GM23338 (cell line): Measurements from ENCODE around the gene CDC16. TPM values are rescaled to one million over a fixed set of nuclear protein-coding genes. Genes with fewer than 3 reads are reported as not detected.

Experiments
- ATAC-seq: fragments of 200-7000 bp; cut with Tn5 transposase; 3 replicates; pipeline ENCODE4 v1.9.1; 2020
- DNase-seq: peaks from one replicate; pipeline ENCODE4 v3.0.0-alpha.2; 2015; ENCODE audit warnings: low spot score
- H2AFZ ChIP-seq: fragments of 200-600 bp; sonication (generic); 2 replicates; pipeline ENCODE4 v1.8.0; 2016; ENCODE audit warnings: antibody characterized with exemption, mild to moderate bottlenecking, moderate library complexity
- H3F3A ChIP-seq: fragments of 200-600 bp; sonication (generic); replicated peaks from 2 replicates; pipeline ENCODE4 v1.8.0; 2017; ENCODE audit warnings: antibody characterized with exemption, mixed run types, low read depth
- H3K27ac ChIP-seq: fragments of 200-600 bp; sonication (generic); 2 replicates; pipeline ENCODE4 v1.6.1; 2016; ENCODE audit warnings: low read depth
- H3K27me3 ChIP-seq: fragments of 200-600 bp; sonication (generic); 2 replicates; pipeline ENCODE4 v1.8.0; 2016; ENCODE audit warnings: mild to moderate bottlenecking, mixed run types, moderate library complexity; ENCODE audit not compliant: insufficient read depth
- H3K36me3 ChIP-seq: fragments of 200-600 bp; sonication (generic); 2 replicates; pipeline ENCODE4 v1.8.0; 2016; ENCODE audit warnings: mild to moderate bottlenecking; ENCODE audit not compliant: insufficient read depth
- H3K4me1 ChIP-seq: fragments of 200-600 bp; sonication (generic); 2 replicates; pipeline ENCODE4 v1.8.0; 2016; ENCODE audit warnings: mild to moderate bottlenecking, moderate library complexity; ENCODE audit not compliant: insufficient read depth
- H3K4me2 ChIP-seq: fragments of 200-600 bp; sonication (generic); 2 replicates; pipeline ENCODE4 v1.7.1; 2017; ENCODE audit warnings: mixed run types
- H3K4me3 ChIP-seq: fragments of 200-600 bp; sonication (generic); 2 replicates; pipeline ENCODE4 v1.6.1; 2016; ENCODE audit warnings: mixed run types
- H3K79me2 ChIP-seq: fragments of 200-600 bp; sonication (generic); replicated peaks from 2 replicates; pipeline ENCODE4 v1.8.0; 2017; ENCODE audit warnings: mild to moderate bottlenecking; ENCODE audit not compliant: insufficient read depth
- H3K9me2 ChIP-seq: fragments of 200-600 bp; sonication (generic); 2 replicates; pipeline ENCODE4 v1.8.0; 2017; ENCODE audit not compliant: insufficient read depth
- H4K20me1 ChIP-seq: fragments of 200-600 bp; sonication (generic); replicated peaks from 2 replicates; pipeline ENCODE4 v1.8.0; 2017; ENCODE audit warnings: mild to moderate bottlenecking; ENCODE audit not compliant: insufficient read depth
- H3K27ac Mint-ChIP-seq: 2 replicates; pipeline ENCODE4 v1.8.0; 2020; ENCODE audit warnings: inconsistent platforms, mild to moderate bottlenecking, moderate library complexity, mixed read lengths
- H3K27me3 Mint-ChIP-seq: 3 replicates; pipeline ENCODE4 v1.8.0; 2022; ENCODE audit warnings: low read depth, mild to moderate bottlenecking, moderate library complexity, mixed read lengths, inconsistent platforms; ENCODE audit not compliant: insufficient read depth, poor library complexity
- H3K36me3 Mint-ChIP-seq: 3 replicates; pipeline ENCODE4 v1.8.0; 2021; ENCODE audit warnings: low read depth, mild to moderate bottlenecking, inconsistent platforms, moderate library complexity, mixed read lengths
- H3K4me1 Mint-ChIP-seq: 3 replicates; pipeline ENCODE4 v1.8.0; 2020; ENCODE audit warnings: mild to moderate bottlenecking, inconsistent platforms, mixed read lengths
- H3K4me3 Mint-ChIP-seq: 3 replicates; pipeline ENCODE4 v1.8.0; 2021; ENCODE audit warnings: moderate library complexity, mild to moderate bottlenecking, inconsistent platforms, mixed read lengths
- H3K9me3 Mint-ChIP-seq: 3 replicates; pipeline ENCODE4 v1.8.0; 2020; ENCODE audit warnings: moderate library complexity, mild to moderate bottlenecking, inconsistent platforms, mixed read lengths
- STAT1 ChIP-seq: IDR thresholded peaks from one replicate; pipeline ENCODE4 v1.6.1; 2016; ENCODE audit warnings: antibody characterized with exemption; ENCODE audit not compliant: unreplicated experiment
- ZNF114 ChIP-seq: fragments of 250-450 bp; sonication (Bioruptor Pico); IDR thresholded peaks from 2 replicates; pipeline ENCODE4 v1.5.0; 2020; ENCODE audit warnings: mild to moderate bottlenecking, moderate library complexity
- ZNF331 ChIP-seq: fragments of 250-450 bp; sonication (Bioruptor Pico); IDR thresholded peaks from 2 replicates; pipeline ENCODE4 v1.5.0; 2020; ENCODE audit warnings: low read depth, mild to moderate bottlenecking, moderate library complexity
- polyA plus RNA-seq: library from polyadenylated mRNA; unstranded; fragments of >200 nt; fragmentation: Nextera tagmentation; extraction: Ambion mirVana; gene quantifications from 2 replicates; pipeline ENCODE4 v1.2.1, GENCODE V29; 2016
- total RNA-seq: library from RNA; depleted of rRNA; stranded (reverse); fragments of >200 nt; shearing (Covaris generic); gene quantifications from 2 replicates; pipeline ENCODE4 v1.2.3, GENCODE V29; 2014
- TF ChIP-seq, protein P1 (sequence below): fragments of 250-450 bp; sonication (Bioruptor Pico); IDR thresholded peaks from 2 replicates; pipeline ENCODE4 v1.5.0; 2020; ENCODE audit warnings: mild to moderate bottlenecking, moderate library complexity
- TF ChIP-seq, protein P2 (sequence below): IDR thresholded peaks from 2 replicates; pipeline ENCODE4 v1.6.1; 2016; ENCODE audit warnings: antibody characterized with exemption

The CDC16 gene
- total and polyA plus RNA-seq, 2 experiments from 2014 or later: 86.1 to 91.3 TPM

DNA sequence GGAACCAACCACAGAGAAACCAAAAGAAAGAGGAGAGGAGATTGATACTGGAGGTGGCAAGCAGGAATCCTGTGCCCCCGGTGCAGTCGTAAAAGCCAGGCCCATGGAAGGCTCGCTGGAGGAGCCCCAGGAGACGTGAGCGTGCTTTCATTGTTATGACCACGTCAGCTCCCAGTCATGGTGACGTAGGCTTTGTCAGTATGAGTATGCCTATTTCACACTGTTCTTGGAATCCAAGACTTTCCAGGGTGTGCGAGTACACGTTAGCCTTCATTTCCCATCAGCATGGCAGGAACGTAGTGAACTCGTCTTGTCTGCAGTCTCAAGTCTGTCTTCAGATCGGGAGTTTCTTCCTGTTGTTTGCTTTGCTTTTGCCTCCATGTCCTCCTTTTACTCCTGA is 64.2 kb downstream of the CDC16 start:
- Mint-ChIP-seq H3K27me3 (peaks cover 12% of the 10 kb centered on the region), H3K27ac (peak overlapping the region; percentile 33; the same call in 1 of the 2 replicates), H3K9me3 (no peaks in the 10 kb centered on the region; the same call in 2 of the 3 replicates), H3K4me1 (no peaks in the 10 kb centered on the region; the same call in 2 of the 3 replicates), H3K4me3 (no peak overlapping the region), H3K36me3 (peaks cover 74% of the 10 kb centered on the region)
- ATAC-seq (no peak), DNase-seq (no peak)
- H3K4me3 ChIP-seq: no peak overlapping the region
- H3K36me3 ChIP-seq: peaks cover 39% of the 10 kb centered on the region
- H2AFZ ChIP-seq: no peak overlapping the region
- no peaks in the 10 kb centered on the region for H3K27me3 ChIP-seq
- H3K79me2 ChIP-seq: peaks cover 27% of the 10 kb centered on the region
- TF ChIP-seq ZNF331 (CRISPR knock-in tag) (no peak), STAT1 (no peak), ZNF114 (CRISPR knock-in tag) (no peak)
- TF ChIP-seq, protein P1, sequence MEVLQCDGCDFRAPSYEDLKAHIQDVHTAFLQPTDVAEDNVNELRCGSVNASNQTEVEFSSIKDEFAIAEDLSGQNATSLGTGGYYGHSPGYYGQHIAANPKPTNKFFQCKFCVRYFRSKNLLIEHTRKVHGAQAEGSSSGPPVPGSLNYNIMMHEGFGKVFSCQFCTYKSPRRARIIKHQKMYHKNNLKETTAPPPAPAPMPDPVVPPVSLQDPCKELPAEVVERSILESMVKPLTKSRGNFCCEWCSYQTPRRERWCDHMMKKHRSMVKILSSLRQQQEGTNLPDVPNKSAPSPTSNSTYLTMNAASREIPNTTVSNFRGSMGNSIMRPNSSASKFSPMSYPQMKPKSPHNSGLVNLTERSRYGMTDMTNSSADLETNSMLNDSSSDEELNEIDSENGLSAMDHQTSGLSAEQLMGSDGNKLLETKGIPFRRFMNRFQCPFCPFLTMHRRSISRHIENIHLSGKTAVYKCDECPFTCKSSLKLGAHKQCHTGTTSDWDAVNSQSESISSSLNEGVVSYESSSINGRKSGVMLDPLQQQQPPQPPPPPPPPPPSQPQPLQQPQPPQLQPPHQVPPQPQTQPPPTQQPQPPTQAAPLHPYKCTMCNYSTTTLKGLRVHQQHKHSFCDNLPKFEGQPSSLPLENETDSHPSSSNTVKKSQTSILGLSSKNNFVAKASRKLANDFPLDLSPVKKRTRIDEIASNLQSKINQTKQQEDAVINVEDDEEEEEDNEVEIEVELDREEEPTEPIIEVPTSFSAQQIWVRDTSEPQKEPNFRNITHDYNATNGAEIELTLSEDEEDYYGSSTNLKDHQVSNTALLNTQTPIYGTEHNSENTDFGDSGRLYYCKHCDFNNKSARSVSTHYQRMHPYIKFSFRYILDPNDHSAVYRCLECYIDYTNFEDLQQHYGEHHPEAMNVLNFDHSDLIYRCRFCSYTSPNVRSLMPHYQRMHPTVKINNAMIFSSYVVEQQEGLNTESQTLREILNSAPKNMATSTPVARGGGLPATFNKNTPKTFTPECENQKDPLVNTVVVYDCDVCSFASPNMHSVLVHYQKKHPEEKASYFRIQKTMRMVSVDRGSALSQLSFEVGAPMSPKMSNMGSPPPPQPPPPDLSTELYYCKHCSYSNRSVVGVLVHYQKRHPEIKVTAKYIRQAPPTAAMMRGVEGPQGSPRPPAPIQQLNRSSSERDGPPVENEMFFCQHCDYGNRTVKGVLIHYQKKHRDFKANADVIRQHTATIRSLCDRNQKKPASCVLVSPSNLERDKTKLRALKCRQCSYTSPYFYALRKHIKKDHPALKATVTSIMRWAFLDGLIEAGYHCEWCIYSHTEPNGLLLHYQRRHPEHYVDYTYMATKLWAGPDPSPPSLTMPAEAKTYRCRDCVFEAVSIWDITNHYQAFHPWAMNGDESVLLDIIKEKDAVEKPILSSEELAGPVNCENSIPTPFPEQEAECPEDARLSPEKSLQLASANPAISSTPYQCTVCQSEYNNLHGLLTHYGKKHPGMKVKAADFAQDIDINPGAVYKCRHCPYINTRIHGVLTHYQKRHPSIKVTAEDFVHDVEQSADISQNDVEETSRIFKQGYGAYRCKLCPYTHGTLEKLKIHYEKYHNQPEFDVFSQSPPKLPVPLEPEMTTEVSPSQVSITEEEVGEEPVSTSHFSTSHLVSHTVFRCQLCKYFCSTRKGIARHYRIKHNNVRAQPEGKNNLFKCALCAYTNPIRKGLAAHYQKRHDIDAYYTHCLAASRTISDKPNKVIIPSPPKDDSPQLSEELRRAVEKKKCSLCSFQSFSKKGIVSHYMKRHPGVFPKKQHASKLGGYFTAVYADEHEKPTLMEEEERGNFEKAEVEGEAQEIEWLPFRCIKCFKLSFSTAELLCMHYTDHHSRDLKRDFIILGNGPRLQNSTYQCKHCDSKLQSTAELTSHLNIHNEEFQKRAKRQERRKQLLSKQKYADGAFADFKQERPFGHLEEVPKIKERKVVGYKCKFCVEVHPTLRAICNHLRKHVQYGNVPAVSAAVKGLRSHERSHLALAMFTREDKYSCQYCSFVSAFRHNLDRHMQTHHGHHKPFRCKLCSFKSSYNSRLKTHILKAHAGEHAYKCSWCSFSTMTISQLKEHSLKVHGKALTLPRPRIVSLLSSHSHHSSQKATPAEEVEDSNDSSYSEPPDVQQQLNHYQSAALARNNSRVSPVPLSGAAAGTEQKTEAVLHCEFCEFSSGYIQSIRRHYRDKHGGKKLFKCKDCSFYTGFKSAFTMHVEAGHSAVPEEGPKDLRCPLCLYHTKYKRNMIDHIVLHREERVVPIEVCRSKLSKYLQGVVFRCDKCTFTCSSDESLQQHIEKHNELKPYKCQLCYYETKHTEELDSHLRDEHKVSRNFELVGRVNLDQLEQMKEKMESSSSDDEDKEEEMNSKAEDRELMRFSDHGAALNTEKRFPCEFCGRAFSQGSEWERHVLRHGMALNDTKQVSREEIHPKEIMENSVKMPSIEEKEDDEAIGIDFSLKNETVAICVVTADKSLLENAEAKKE (CRISPR knock-in tag): no peak
- TF ChIP-seq, protein P2, sequence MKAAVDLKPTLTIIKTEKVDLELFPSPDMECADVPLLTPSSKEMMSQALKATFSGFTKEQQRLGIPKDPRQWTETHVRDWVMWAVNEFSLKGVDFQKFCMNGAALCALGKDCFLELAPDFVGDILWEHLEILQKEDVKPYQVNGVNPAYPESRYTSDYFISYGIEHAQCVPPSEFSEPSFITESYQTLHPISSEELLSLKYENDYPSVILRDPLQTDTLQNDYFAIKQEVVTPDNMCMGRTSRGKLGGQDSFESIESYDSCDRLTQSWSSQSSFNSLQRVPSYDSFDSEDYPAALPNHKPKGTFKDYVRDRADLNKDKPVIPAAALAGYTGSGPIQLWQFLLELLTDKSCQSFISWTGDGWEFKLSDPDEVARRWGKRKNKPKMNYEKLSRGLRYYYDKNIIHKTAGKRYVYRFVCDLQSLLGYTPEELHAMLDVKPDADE: no peak
- no peaks in the 10 kb centered on the region for H3F3A ChIP-seq
- no peak overlapping the region for H3K4me2 ChIP-seq
- no peak overlapping the region for H3K27ac ChIP-seq
- H3K9me2 ChIP-seq: no peaks in the 10 kb centered on the region
- peaks cover 16% of the 10 kb centered on the region; the same call in 1 of the 2 replicates for H4K20me1 ChIP-seq
- no peaks in the 10 kb centered on the region for H3K4me1 ChIP-seq
